Panc1 (cell line): ENCODE measurements around the gene LUZP2.

Experiments used
- POLR2AphosphoS5 ChIP-seq: IDR thresholded peaks from 2 replicates; pipeline ENCODE4 v1.6.1; 2012; ENCODE audit warnings: mild to moderate bottlenecking, low read depth, low read length, moderate library complexity
- TCF7L2 ChIP-seq: IDR thresholded peaks from 2 replicates; pipeline ENCODE4 v1.6.1; 2011; ENCODE audit warnings: mild to moderate bottlenecking, low read depth, low read length, inconsistent platforms
- TF ChIP-seq, protein P1 (sequence below): fragments of 450-650 bp; IDR thresholded peaks from 2 replicates; pipeline ENCODE4 v1.5.1; 2017; ENCODE audit warnings: mild to moderate bottlenecking
- TF ChIP-seq, protein P2 (sequence below), 2 experiments: IDR thresholded peaks; 2 replicates each; pipeline ENCODE4 v1.6.1; 2011 to 2012; ENCODE audit warnings: low read depth in 2 of 2, control low read depth in 1 of 2, low read length in 1 of 2, mild to moderate bottlenecking in 1 of 2, moderate library complexity in 1 of 2; ENCODE audit not compliant: insufficient read depth in 1 of 2

GRCh38 chr11:25039165-25039564 is 542.3 kb downstream of the LUZP2 start:
- TF ChIP-seq POLR2AphosphoS5 (no peak), TCF7L2 (no peak)
- TF ChIP-seq, protein P1, sequence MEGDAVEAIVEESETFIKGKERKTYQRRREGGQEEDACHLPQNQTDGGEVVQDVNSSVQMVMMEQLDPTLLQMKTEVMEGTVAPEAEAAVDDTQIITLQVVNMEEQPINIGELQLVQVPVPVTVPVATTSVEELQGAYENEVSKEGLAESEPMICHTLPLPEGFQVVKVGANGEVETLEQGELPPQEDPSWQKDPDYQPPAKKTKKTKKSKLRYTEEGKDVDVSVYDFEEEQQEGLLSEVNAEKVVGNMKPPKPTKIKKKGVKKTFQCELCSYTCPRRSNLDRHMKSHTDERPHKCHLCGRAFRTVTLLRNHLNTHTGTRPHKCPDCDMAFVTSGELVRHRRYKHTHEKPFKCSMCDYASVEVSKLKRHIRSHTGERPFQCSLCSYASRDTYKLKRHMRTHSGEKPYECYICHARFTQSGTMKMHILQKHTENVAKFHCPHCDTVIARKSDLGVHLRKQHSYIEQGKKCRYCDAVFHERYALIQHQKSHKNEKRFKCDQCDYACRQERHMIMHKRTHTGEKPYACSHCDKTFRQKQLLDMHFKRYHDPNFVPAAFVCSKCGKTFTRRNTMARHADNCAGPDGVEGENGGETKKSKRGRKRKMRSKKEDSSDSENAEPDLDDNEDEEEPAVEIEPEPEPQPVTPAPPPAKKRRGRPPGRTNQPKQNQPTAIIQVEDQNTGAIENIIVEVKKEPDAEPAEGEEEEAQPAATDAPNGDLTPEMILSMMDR, result no peak
- TF ChIP-seq, protein P2, sequence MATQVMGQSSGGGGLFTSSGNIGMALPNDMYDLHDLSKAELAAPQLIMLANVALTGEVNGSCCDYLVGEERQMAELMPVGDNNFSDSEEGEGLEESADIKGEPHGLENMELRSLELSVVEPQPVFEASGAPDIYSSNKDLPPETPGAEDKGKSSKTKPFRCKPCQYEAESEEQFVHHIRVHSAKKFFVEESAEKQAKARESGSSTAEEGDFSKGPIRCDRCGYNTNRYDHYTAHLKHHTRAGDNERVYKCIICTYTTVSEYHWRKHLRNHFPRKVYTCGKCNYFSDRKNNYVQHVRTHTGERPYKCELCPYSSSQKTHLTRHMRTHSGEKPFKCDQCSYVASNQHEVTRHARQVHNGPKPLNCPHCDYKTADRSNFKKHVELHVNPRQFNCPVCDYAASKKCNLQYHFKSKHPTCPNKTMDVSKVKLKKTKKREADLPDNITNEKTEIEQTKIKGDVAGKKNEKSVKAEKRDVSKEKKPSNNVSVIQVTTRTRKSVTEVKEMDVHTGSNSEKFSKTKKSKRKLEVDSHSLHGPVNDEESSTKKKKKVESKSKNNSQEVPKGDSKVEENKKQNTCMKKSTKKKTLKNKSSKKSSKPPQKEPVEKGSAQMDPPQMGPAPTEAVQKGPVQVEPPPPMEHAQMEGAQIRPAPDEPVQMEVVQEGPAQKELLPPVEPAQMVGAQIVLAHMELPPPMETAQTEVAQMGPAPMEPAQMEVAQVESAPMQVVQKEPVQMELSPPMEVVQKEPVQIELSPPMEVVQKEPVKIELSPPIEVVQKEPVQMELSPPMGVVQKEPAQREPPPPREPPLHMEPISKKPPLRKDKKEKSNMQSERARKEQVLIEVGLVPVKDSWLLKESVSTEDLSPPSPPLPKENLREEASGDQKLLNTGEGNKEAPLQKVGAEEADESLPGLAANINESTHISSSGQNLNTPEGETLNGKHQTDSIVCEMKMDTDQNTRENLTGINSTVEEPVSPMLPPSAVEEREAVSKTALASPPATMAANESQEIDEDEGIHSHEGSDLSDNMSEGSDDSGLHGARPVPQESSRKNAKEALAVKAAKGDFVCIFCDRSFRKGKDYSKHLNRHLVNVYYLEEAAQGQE (IDR thresholded peaks at IDR 0.05; ENCODE audit: insufficient read depth in 1 of 2, low read depth in 2 of 2, low read length in 1 of 2), result no peak
